Measurements from ENCODE around the gene GABBR2. TPM values are rescaled to one million over a fixed set of nuclear protein-coding genes. Genes with fewer than 3 reads are reported as not detected.

GABBR2 gene
- total RNA-seq = not detected in 2 replicates

GRCh38 chr9:98708933-98709911, at the start of gene GABBR2:
GABBR2 (minus strand) TSS chr9:98708935; CDS start chr9:98708737, 198 bp downstream.

DNA sequence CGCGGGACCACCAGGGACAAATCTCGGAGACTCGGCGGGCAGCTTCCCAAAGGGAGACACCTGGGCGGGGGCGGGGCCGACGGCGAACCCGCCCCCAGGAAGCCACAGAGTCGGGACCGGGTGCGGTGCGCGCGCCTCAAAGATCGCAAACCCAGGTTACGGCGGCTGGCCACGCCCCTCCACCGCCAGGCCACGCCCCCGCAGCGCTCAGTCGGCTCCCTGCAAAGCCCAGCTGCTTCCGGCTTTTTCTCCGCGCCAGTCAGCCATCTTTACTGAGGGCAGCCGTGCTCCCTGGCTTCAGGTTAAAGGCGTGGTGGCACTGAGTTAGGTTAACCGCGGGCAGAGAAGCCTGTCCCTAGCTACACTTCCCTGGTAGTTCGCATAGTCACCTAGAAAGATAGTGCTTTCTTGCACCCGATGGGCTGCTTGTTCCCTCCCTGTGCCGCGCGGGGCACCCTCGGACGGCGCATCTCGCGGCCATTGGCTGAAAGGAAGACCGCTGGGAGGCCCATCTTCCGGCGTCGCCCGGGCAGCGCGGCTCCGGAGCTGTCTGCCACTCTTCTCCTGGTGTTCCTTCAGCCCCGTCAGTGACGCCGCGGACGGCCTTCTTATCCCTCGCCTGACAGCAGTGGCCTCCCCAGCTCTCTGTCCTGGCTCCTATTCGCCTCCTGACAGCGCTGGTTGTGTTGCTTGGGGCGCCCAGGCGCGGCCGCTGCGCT, 453.0 kb downstream of the GABBR2 start, which contains the start of gene TBC1D2:
TSS of gene TBC1D2 (minus strand) at position 72 of the 719 bp plus-strand sequence. CDS start 108 bp downstream, outside the sequence.

Other genes with a start within 250 kb of the GABBR2 start
- gene ANKS6, start 87.6 kb upstream of the GABBR2 start, total RNA-seq = 12.3 and 23.9 TPM in 2 replicates
- 0.85 and 3.6 TPM in 2 replicates for gene GALNT12, start 98.7 kb upstream of the GABBR2 start, total RNA-seq
- gene COL15A1, start 235.0 kb upstream of the GABBR2 start, total RNA-seq = under 0.01 TPM in 1 of 2 replicates, not detected in the other